Esophagus (tissue), 2 donors: ENCODE measurements around the gene COA1. TPM values are rescaled to one million over a fixed set of nuclear protein-coding genes. Genes with fewer than 3 reads are reported as not detected.
"Not testable (repeated sequence)": the region's sequence is repeated elsewhere in the genome, so short reads cannot be mapped to it uniquely, and the experiment has no call there.

Experiments used
- H3K27ac ChIP-seq, 2 donors: one replicate each; pipeline ENCODE4 v1.5.1; 2013; ENCODE audit warnings: low read depth in 2 of 2, mild to moderate bottlenecking in 2 of 2, inconsistent platforms in 1 of 2, low read length in 1 of 2, moderate library complexity in 1 of 2
- H3K27me3 ChIP-seq, 2 donors: one replicate each; pipeline ENCODE4 v1.6.1; 2013; ENCODE audit warnings: low read length in 2 of 2, control low read depth in 1 of 2, mild to moderate bottlenecking in 1 of 2; ENCODE audit not compliant: insufficient read depth in 2 of 2, control insufficient read depth in 1 of 2
- H3K36me3 ChIP-seq, 2 donors: one replicate each; pipeline ENCODE4 v1.6.1; 2013; ENCODE audit warnings: low read length in 1 of 2; ENCODE audit not compliant: control insufficient read depth in 2 of 2, insufficient read depth in 2 of 2
- H3K4me1 ChIP-seq, 2 donors: one replicate each; pipeline ENCODE4 v1.6.1; 2013; ENCODE audit warnings: low read length in 1 of 2; ENCODE audit not compliant: control insufficient read depth in 2 of 2, insufficient read depth in 2 of 2
- H3K4me3 ChIP-seq, 2 donors: one replicate each; pipeline ENCODE4 v1.5.1; 2013; ENCODE audit warnings: low read length in 2 of 2, mild to moderate bottlenecking in 2 of 2, low read depth in 1 of 2, moderate library complexity in 1 of 2
- H3K9me3 ChIP-seq, 2 donors: one replicate each; pipeline ENCODE4 v1.6.1; 2013; ENCODE audit warnings: mild to moderate bottlenecking in 2 of 2, low read depth in 1 of 2, low read length in 1 of 2, moderate library complexity in 1 of 2; ENCODE audit not compliant: control insufficient read depth in 2 of 2, insufficient read depth in 1 of 2
- WGBS, 2 donors: extraction: QIAGEN DNeasy Blood & Tissue Kit; methylation state at CpG; one replicate each; pipeline ENCODE4 v1.1.7; 2013; 5-methylcytosine and 5-hydroxymethylcytosine counted together
- polyA plus RNA-seq, 2 donors: library from polyadenylated mRNA; stranded (reverse); fragments of 200-250 nt; gene quantifications; one replicate each; pipeline ENCODE4 v1.2.3, GENCODE V29; 2013
- donor health status: healthy with polysubstance abuse.
- donor health status: Bipolar disorder and iron deficiency.

COA1 gene
- polyA plus RNA-seq, 2 donors = 24.2 to 32.3 TPM

DNA sequence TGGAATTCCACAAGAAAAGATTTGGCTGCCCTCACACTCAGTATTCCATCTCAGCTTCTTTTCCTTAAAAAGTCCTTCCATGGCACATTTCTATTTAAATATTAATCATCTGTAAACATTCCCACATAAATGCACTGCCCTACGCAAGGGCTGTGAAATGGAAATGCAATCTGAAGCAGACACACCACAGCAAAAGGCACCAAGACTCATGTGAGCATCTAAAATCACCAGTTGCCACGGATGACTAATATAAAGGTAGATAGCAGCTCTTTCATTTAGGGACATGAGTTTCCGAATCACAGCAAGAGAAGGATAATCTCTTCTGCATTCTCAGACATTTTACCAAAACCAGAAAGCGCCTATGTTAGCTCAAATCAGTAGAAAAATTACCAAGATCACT is 31.6 kb downstream of the COA1 start:
- H3K36me3 ChIP-seq = no peaks in the 10 kb centered on the region
- no peak overlapping the region for H3K27ac ChIP-seq
- no peaks in the 10 kb centered on the region for H3K9me3 ChIP-seq
- peaks cover 0 to 2% of the 10 kb centered on the region in 2 donors for H3K4me1 ChIP-seq
- 76 to 88% methylated on average over 4 of the region's 4 CpGs for WGBS, 2 donors
- H3K27me3 ChIP-seq = no peaks in the 10 kb centered on the region
- H3K4me3 ChIP-seq = no peak overlapping the region

DNA sequence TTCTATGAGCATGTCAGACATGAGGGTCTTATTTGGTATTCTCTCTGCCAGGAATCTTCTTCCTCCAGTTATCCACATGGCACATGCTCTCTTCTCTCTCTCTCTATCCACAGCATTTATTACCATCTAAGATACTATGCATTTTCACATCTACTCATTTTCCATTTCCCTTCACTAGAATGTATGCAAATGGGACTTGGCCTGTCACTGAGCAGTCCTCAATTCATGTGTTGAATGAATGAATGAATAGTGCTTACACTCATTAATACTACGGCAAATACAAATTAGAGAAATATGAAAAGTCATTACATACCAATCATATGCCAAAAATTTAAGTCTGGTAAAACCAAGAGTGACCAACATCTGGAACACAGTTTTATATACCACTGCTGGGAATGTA is 34.0 kb downstream of the COA1 start:
- H3K4me3 ChIP-seq = no peak overlapping the region
- H3K27me3 ChIP-seq = no peaks in the 10 kb centered on the region
- no peak overlapping the region for H3K27ac ChIP-seq
- peaks cover 2% of the 10 kb centered on the region in 2 donors for H3K4me1 ChIP-seq
- no peaks in the 10 kb centered on the region for H3K9me3 ChIP-seq
- WGBS, 2 donors = 97 to 98% methylated on average over 1 of the region's 1 CpG
- no peaks in the 10 kb centered on the region for H3K36me3 ChIP-seq

DNA sequence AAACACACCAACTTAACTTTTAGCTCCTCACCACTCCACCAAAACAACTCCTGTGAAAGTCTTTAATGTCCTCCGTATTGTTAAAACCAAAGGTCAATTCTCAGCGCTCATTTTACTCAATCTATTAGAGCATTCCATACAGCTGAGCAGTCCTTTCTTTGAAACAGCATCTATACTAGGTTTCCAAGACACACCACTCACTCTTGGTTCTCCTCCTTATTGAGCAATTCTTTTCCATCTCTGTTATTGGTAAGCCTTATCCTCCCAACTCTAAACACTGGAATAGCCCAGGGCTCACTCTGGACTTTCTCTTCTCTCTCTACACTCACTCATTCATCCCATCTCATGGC is 34.9 kb downstream of the COA1 start:
- peaks cover 2% of the 10 kb centered on the region in 2 donors for H3K4me1 ChIP-seq
- 85 to 92% methylated on average over 2 of the region's 2 CpGs for WGBS, 2 donors
- no peaks in the 10 kb centered on the region for H3K36me3 ChIP-seq
- no peaks in the 10 kb centered on the region for H3K27me3 ChIP-seq
- H3K4me3 ChIP-seq = no peak overlapping the region
- H3K27ac ChIP-seq = no peak overlapping the region
- H3K9me3 ChIP-seq = no peaks in the 10 kb centered on the region

DNA sequence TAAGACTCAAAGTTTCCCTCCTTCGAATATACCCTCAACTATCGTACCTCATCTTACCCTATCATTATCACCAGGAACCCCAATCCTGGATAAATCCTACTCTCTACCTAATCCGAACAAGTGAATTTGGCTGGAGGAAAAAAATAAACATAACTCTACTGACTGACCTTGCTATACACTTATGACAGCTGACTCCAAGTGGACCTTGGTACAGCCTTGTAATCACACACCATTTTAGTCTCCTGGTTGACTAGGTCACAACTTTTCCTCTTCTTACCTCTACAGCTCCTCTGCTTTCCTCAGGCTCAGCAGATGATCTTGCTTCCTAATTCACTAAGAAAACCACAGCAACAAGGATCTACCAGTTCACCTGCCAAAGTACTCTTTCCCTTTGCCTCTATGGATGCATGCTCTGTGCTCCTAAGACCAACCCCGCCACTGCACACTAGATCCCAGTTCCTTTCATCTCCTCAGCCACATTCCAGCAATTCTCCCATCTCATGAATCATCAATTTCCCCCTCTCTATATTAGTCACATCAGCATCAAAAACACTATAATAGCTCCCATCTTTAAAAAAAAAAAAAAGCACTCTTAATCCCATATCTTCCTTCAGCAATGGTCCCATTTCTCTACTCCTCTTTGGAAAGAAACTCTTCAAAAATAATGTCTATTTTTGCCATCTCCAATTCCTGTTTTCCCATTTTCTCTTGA is 35.5 kb downstream of the COA1 start:
- H3K36me3 ChIP-seq = no peaks in the 10 kb centered on the region
- H3K9me3 ChIP-seq = no peaks in the 10 kb centered on the region

DNA sequence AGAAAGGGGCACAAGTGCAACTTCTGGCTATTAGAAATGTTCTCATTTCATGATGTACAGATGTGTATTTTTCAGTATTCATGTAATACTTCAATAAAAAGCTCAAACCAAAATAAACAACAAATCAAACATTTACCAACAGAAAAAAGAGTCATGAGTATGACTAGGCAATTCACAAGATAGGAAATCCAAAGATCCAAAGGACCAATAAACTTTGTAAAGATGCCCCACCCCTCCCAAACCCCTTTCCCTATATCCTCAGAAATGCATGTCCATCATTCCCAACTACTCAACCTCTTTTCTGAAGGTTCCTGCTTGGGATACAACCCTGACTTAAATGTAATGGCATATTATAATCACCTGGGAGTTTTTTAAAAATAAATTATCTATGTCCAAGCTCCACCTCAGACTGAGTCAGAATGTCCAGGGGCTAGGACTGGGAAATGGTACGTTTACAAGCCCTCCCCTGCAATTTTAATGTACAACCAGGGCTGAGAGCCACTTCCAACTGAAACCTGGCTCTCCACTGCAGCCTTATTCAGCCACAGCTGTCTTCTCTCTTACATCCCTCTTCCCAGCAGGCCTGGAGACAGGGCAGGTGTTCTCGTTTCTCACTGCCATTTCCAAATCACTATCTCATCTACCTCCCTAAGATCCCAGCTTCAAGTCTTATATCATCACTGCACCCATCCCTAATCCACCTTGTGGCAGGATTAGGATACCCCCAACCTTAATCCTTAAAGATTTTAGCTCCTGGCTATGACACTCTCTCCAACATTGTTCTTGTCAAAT is 36.5 kb downstream of the COA1 start:
- Histone ChIP-seq H3K4me3 (no peak overlapping the region), H3K36me3 (no peaks in the 10 kb centered on the region), H3K27ac (no peak overlapping the region), H3K27me3 (no peaks in the 10 kb centered on the region), H3K9me3 (no peaks in the 10 kb centered on the region), H3K4me1 (peaks cover 2% of the 10 kb centered on the region in 2 donors)
- 46 to 61% methylated on average over 2 of the region's 2 CpGs for WGBS, 2 donors

More for the DNA sequence above, 35.5 kb downstream of the COA1 start:
- Histone ChIP-seq H3K4me1 (peaks cover 2% of the 10 kb centered on the region in 2 donors), H3K27me3 (no peaks in the 10 kb centered on the region), H3K4me3 (no peak overlapping the region), H3K27ac (no peak overlapping the region)
- WGBS, 2 donors = 92 to 93% methylated on average over 4 of the region's 4 CpGs

DNA sequence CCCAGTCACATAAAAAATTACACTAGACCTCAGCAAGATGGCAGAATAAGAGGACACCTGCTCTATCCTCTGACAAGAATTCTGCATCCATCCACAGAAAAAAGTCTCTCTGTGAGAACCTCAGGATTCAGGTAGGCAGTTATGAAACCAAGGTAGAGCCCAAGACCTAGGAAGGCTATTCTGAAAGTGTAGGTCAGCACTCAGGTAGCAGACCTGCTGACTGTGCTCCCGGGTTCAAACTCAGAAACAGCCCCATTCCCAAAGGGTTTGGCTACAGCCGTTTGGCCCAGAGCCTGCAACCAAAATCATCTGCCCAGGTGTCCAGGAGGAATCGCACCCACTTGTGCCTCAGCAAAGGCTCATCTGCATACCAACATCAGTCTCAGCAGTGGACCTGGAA is 37.7 kb downstream of the COA1 start:
- Histone ChIP-seq H3K27me3 (no peaks in the 10 kb centered on the region), H3K9me3 (no peaks in the 10 kb centered on the region), H3K4me3 (no peak overlapping the region), H3K36me3 (no peaks in the 10 kb centered on the region), H3K4me1 (peaks cover 2% of the 10 kb centered on the region in 2 donors), H3K27ac (no peak overlapping the region)
- WGBS, 2 donors = 87 to 94% methylated on average over 3 of the region's 3 CpGs

DNA sequence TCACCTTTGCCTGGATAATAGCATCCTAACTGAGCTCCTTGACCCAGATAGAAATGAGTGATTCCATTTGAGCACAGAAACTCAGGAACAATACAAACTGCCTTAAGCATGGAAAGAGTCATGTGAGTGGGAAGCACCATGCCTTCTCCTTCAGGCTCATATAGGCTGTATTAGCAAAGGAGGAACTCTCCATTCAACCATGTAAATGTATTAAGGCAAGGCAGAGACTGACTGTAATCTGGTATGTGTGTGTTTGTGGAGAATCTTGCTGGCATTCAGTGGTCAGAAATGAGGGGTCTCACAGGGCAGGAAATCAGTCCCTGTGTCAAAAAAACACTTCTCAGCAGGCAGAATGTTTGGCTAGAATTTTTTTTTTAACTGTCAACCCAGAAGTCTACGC is 40.2 kb downstream of the COA1 start:
- Histone ChIP-seq H3K9me3 (no peaks in the 10 kb centered on the region), H3K36me3 (no peaks in the 10 kb centered on the region), H3K4me3 (no peak overlapping the region), H3K27ac (no peak overlapping the region), H3K27me3 (no peaks in the 10 kb centered on the region), H3K4me1 (peaks cover 2% of the 10 kb centered on the region in 2 donors)
- WGBS, 2 donors = 88 to 94% methylated on average over 1 of the region's 1 CpG

DNA sequence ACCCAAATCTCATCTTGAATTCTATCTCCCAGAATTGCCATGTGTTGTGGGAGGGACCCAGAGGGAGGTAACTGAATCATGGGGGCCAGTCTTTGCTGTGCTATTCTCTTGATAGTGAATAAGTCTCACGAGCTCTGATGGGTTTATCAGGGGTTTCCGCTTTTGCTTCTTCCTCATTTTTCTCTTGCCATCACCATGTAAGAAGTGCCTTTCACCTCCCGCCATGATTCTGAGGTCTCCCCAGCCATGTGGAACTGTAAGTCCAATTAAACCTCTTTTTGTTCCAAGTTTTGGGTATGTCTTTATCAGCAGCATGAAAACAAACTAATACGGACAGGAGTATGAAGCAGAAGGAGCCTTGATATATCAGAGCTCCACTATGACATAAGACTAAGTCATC is 41.5 kb downstream of the COA1 start:
- H3K36me3 ChIP-seq, H3K4me3 ChIP-seq, H3K9me3 ChIP-seq, H3K27me3 ChIP-seq, H3K27ac ChIP-seq, H3K4me1 ChIP-seq: not testable (repeated sequence)
- WGBS, 2 donors = 91 to 93% methylated on average over 4 of the region's 4 CpGs

DNA sequence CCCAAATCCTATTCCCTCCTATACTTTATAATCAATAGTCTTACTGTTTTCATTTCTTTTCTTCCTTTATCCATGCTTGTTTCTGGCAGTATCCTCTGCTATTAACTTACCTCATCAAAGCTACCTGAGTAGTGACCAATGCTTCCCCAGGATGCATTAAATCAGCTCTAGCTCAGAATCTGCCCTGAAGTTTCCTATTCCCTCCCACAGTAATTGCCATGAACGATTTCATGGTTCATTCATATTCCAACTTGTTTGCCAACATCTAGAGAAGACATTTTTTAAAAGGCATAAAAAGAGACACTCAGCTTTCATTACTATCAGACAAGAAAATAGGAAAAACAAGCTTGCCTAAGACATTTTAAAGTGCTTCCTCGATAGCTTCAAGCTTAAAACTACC is 42.3 kb downstream of the COA1 start:
- Histone ChIP-seq H3K27ac (no peak overlapping the region), H3K36me3 (no peaks in the 10 kb centered on the region), H3K4me1 (no peaks in the 10 kb centered on the region), H3K4me3 (no peak overlapping the region), H3K27me3 (no peaks in the 10 kb centered on the region), H3K9me3 (no peaks in the 10 kb centered on the region)
- 74% methylated on average over 2 of the region's 2 CpGs for WGBS, 2 donors

DNA sequence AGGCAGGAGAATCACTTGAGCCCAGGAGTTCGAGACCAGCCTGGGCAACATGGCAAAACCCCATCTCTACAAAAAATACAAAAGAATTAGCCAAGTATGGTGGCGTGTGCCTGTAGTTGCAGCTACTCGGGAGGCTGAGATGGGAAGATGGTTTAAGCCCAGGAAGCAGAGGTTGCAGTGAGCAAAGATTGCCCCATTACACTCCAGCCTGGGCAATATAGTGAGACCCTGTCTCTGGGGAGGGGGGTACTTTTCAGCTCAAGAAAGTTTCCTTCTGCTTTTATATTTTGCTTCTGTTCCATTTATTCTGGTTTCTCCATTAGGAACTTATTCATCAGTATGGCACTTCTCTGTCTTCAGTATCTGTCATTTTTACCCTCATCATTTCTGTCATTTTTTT is 48.6 kb downstream of the COA1 start:
- H3K36me3 ChIP-seq = no peaks in the 10 kb centered on the region
- no peak overlapping the region for H3K4me3 ChIP-seq
- H3K27me3 ChIP-seq = no peaks in the 10 kb centered on the region
- WGBS, 2 donors = 97 to 98% methylated on average over 3 of the region's 3 CpGs
- H3K4me1 ChIP-seq = no peaks in the 10 kb centered on the region
- H3K9me3 ChIP-seq = no peaks in the 10 kb centered on the region
- H3K27ac ChIP-seq = no peak overlapping the region
